KOPT-K1 (cell line): ENCODE measurements around the gene PDLIM5.
"Not testable (repeated sequence)": the region's sequence is repeated elsewhere in the genome, so short reads cannot be mapped to it uniquely, and the experiment has no call there.

ENCODE experiments used
- H3K27ac ChIP-seq: fragments of 200-600 bp; sonication (generic); 2 replicates; pipeline ENCODE4 v1.5.1; 2016; ENCODE audit warnings: antibody characterized with exemption, mild to moderate bottlenecking, low read depth, low read length; ENCODE audit not compliant: poor library complexity, severe bottlenecking
- H3K36me3 ChIP-seq: fragments of 200-600 bp; sonication (generic); 2 replicates; pipeline ENCODE4 v1.5.1; 2017; ENCODE audit warnings: antibody characterized with exemption, mild to moderate bottlenecking, low read length, moderate library complexity; ENCODE audit not compliant: insufficient read depth
- H3K9me3 ChIP-seq: fragments of 200-600 bp; sonication (generic); 2 replicates; pipeline ENCODE4 v1.5.1; 2017; ENCODE audit warnings: antibody characterized with exemption, low read length, mild to moderate bottlenecking; ENCODE audit not compliant: insufficient read depth, poor library complexity, severe bottlenecking

PDLIM5 gene

GRCh38 chr4:94451695-94452475 lies at the start of gene PDLIM5:
PDLIM5 (plus strand) TSS chr4:94451942; CDS start chr4:94455289, 3,347 bp downstream.
- peak within 1 kb of the TSS; percentile 59 for H3K27ac ChIP-seq
- H3K36me3 ChIP-seq, result no peaks in the 10 kb centered on the region
- no peaks in the 10 kb centered on the region for H3K9me3 ChIP-seq

- H3K27ac ChIP-seq, H3K36me3 ChIP-seq, H3K9me3 ChIP-seq: not testable (repeated sequence)
These were observed 49.3 kb upstream of the PDLIM5 start for GRCh38 chr4:94402439-94402838.

- Histone ChIP-seq H3K27ac (no peak overlapping the region), H3K9me3 (no peaks in the 10 kb centered on the region), H3K36me3 (no peaks in the 10 kb centered on the region)
These were observed 48.0 kb upstream of the PDLIM5 start for GRCh38 chr4:94403751-94404150.

DNA sequence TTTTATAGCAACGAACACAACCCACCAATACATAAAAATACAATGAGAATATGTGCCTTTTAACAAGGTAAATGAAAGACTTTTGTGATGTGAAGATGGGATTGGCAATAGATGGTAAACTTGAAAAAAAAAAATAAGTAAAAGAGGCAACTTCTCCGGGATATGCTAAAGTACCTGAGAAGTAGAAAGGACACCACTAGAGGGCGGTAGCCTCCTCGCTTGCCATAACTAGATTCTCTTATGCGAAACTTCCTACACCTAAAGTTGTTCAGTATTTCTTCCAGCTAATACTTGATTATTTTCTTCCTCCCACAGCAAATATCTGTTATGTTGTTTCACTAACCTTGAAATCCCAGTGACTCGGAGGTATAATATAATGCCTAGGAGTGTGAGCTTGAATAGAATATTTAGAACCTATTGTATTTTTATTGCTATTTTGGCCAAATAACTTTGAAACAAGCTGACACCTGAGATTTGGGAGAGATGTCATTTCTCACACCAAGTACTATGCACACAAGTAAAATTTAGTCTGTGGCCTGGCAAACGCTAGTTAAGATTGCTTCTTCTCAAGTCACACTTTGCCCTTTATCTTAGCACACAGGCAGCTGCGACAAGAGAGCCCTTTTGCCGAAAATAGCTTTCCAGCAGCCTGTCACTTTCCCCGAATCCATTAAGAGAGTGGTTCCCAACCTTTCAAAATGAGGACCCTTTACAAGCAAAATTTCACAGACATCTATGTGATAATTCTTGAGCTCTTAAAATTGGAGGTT lies 44.9 kb upstream of the PDLIM5 start:
- H3K36me3 ChIP-seq, result no peaks in the 10 kb centered on the region
- no peak overlapping the region for H3K27ac ChIP-seq

GRCh38 chr4:94407846-94408245 lies 43.9 kb upstream of the PDLIM5 start:
- Histone ChIP-seq H3K27ac (no peak overlapping the region), H3K9me3 (no peaks in the 10 kb centered on the region), H3K36me3 (no peaks in the 10 kb centered on the region)

More for the DNA sequence above, 44.9 kb upstream of the PDLIM5 start:
- no peaks in the 10 kb centered on the region for H3K9me3 ChIP-seq

DNA sequence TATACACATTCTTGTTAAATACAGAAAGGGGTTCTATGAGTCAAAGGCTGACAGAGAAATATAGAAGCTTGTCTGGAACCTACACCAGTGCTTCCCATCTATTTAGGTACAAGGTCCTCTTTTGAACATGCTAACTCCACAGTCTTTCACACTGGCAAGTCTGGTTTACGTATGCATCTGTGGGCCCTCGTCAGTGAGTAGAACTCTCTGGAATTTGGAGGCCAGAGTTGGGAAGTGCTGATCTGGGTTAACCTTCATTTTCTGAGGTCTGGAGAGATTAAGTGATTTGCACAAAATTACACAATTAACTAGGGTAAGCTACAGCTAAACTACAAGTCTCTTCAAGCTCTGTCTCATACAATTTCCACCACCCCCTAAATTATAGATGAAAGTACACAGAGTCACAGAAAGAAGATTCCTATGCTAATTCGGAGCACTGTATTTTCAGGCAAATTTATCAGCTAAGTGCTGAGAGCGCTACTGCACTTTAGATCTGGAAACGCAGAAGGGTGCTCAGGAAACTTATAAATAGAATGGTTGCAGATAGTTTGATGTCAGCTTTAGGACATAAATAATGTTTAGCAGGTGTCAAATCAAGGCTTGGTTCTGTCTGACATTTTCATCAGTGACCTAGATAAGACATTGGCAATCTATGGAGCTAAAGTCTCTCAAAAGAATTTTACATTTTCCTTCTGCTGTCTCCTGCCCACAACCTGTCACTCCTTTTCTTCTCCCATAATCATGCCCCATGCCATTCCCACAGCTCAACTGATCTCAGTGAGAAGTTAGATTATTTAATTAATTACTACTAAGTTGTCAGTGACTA lies 43.0 kb upstream of the PDLIM5 start:
- Histone ChIP-seq H3K27ac (no peak overlapping the region), H3K36me3 (no peaks in the 10 kb centered on the region), H3K9me3 (no peaks in the 10 kb centered on the region)

- Histone ChIP-seq H3K36me3 (no peaks in the 10 kb centered on the region), H3K9me3 (no peaks in the 10 kb centered on the region), H3K27ac (no peak overlapping the region)
These were observed 42.4 kb upstream of the PDLIM5 start for GRCh38 chr4:94409375-94409679.

DNA sequence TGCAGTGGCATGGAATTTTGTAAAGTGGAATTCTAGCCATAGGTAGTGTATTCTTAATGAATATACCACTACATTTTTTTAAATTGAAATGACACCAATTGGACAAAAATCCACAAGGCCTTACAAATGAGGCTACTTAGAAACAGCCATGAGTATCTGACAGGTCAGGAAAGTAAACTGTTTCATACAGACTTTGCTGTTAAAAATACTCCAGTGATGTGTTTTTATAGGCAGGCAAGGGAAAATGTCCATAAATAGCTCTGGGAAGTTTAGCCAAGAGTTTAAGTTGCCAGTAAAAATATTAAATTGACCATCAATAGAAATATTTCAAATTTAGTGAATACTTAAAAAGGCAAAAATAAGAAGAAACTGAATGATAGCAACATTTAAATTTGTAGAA lies 41.8 kb upstream of the PDLIM5 start:
- Histone ChIP-seq H3K36me3 (no peaks in the 10 kb centered on the region), H3K9me3 (no peaks in the 10 kb centered on the region), H3K27ac (no peak overlapping the region)

DNA sequence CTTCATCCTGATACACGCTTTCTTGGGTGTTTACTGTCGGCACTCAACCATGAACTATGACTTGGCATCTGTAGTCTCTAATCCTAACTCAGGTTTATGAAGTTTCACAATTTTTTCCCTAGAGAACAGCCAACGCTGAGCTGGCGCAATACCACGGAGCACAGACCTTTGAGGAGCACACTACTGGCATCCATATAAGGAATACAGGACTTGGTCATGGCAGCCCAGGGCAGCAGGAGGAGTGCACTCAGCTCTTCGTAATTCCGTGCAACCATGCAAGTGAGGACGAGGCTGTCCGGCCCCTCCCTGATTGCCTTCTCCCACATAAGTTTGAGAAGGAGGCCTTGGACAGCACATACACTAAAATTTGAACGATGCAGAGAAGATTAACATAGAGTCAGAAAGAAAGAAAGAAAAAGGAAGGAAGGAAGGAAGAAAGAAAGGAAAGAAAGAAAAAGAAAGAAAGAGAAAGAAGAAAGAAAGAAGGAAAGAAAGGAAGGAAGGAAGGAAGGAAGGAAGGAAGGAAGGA lies 41.0 kb upstream of the PDLIM5 start:
- Histone ChIP-seq H3K9me3 (no peaks in the 10 kb centered on the region), H3K36me3 (no peaks in the 10 kb centered on the region), H3K27ac (no peak overlapping the region)

GRCh38 chr4:94411296-94411695 lies 40.4 kb upstream of the PDLIM5 start:
- Histone ChIP-seq H3K36me3 (no peaks in the 10 kb centered on the region), H3K27ac (no peak overlapping the region), H3K9me3 (no peaks in the 10 kb centered on the region)

DNA sequence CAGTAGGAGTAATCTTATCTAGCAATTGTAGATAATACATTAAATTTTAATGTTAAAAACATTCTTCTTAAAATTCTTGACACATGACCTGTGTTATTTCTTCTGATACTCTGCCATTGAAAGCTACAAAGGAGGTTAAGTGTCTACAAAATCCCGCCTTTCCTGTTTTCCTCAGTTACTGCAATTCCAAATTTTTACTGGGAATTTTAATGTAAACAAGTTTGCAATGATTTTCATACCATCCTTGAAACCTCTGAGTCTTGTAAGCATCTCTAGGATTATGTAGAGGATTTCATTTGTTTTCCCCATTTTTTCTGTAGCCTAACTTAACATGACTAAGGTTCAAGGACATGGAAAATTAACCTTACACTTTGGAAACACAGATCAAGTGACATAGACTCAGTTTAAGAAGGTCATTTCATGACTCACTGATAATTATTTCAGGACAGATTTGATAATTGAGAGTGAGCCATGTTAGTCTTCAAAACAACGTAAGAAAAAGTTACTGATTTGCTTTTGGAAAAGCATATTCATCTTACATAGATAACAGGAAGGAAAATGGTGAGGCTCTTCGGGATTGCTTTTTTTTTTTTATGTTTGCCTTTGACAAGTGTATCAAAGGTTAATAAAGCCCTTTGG lies 39.6 kb upstream of the PDLIM5 start:
- Histone ChIP-seq H3K36me3 (no peaks in the 10 kb centered on the region), H3K27ac (no peak overlapping the region)

DNA sequence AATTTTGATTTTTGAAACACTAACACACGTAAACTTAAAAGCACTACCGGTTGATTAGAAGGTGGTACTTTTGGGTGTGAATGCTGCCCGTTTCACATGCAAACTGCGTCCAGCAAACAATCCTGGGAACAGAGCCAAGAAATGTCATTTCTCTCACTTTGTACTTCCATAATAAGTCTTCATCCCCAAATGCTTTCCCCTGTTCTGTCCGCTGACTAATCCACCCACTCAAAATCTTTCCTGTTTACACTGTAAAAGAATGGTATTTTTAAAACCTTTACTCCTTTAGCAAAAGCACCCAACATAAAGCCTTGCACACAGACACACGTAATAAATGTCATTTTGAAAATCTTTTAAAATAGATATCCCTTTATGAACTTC lies 39.1 kb upstream of the PDLIM5 start:
- Histone ChIP-seq H3K36me3 (no peaks in the 10 kb centered on the region), H3K9me3 (no peaks in the 10 kb centered on the region), H3K27ac (no peak overlapping the region)

More for the DNA sequence above, 39.6 kb upstream of the PDLIM5 start:
- no peaks in the 10 kb centered on the region for H3K9me3 ChIP-seq

DNA sequence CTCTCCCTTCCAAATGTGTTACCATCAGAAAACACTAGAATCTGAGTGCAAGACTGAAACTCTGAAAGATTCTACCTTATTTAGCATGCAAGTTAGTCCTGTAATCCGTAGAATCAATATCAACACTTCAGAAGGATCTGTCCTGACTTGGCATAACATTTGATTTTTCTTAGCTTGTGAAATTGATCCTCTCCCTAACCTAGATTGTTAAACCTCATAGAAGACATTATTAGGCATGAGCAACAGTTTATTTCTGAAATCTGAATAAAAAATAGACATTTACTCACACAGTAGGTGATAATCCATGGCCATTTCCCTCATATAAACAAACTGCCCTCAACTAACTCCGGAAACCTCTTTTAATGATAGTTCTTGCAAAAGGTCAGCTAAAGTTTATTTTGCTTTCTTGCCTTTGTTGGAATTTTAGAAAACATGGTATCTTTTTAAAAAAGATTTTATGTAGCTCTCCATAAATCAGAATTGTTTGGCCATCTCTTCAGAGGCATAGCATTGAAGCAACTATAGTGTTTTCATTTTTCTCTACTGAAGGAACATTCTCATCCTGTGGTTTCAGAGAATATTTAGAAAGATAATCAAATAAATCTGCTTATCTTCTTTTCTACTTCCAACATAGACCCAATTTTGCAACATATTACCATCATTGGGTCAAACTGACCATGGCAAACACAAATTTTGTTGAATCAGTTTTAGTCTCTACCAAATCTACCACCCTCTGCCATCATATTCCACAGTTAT lies 38.5 kb upstream of the PDLIM5 start:
- Histone ChIP-seq H3K36me3 (no peaks in the 10 kb centered on the region), H3K9me3 (no peaks in the 10 kb centered on the region), H3K27ac (no peak overlapping the region)

GRCh38 chr4:94414907-94415306 lies 36.8 kb upstream of the PDLIM5 start:
- Histone ChIP-seq H3K27ac (no peak overlapping the region), H3K36me3 (no peaks in the 10 kb centered on the region), H3K9me3 (no peaks in the 10 kb centered on the region)
